Thyroid gland (tissue), 4 donors: ENCODE measurements around the gene PLBD2. TPM values are rescaled to one million over a fixed set of nuclear protein-coding genes. Genes with fewer than 3 reads are reported as not detected.

Source experiments
- DNase-seq, 2 donors: peaks; one replicate each; pipeline ENCODE4 v3.0.0-alpha.2; 2019
- H3K27ac ChIP-seq, 3 donors: fragments of 200-600 bp; sonication (generic); 1 replicate in 2 of 3; 2 replicates in 1 of 3; pipeline ENCODE4 v1.5.1; 2016 to 2019; ENCODE audit warnings: mild to moderate bottlenecking in 1 of 3, moderate library complexity in 1 of 3
- H3K27me3 ChIP-seq: fragments of 200-600 bp; sonication (generic); one replicate; pipeline ENCODE4 v1.5.1; 2019
- H3K36me3 ChIP-seq, 2 donors: fragments of 200-600 bp; sonication (generic); one replicate each; pipeline ENCODE4 v1.5.1; 2016 to 2019
- H3K4me1 ChIP-seq, 2 donors: fragments of 200-600 bp; sonication (generic); one replicate each; pipeline ENCODE4 v1.5.1; 2017 to 2019
- H3K4me3 ChIP-seq, 3 donors: fragments of 200-600 bp; sonication (generic); replicated peaks in 1 of 3; 1 replicate in 2 of 3; 2 replicates in 1 of 3; pipeline ENCODE4 v1.5.1; 2016; ENCODE audit warnings: mild to moderate bottlenecking in 1 of 3
- H3K9me3 ChIP-seq: fragments of 200-600 bp; sonication (generic); one replicate; pipeline ENCODE4 v1.5.1; 2017
- CTCF ChIP-seq, 6 experiments: fragments of 200-600 bp in 3 of 6; fragments of 450-650 bp in 3 of 6; sonication (generic) in 3 of 6; IDR thresholded peaks; one replicate each; pipeline ENCODE4 v1.5.1; 2016 to 2019; ENCODE audit warnings: antibody characterized with exemption in 6 of 6, mild to moderate bottlenecking in 2 of 6, inconsistent platforms in 1 of 6, moderate library complexity in 1 of 6
- POLR2A ChIP-seq, 2 donors: fragments of 450-650 bp; IDR thresholded peaks; one replicate each; pipeline ENCODE4 v1.6.1; 2017; ENCODE audit warnings: antibody characterized with exemption in 2 of 2, mild to moderate bottlenecking in 2 of 2, moderate library complexity in 1 of 2
- WGBS, 2 donors: methylation state at CpG; one replicate each; pipeline ENCODE4 v1.1.5; 2017; 5-methylcytosine and 5-hydroxymethylcytosine counted together
- intact Hi-C: fragments of 100-400 bp; cut with DNase I; formaldehyde crosslinking; loops from one replicate; pipeline ENCODE4 v1.15.1; 2023
- total RNA-seq, 4 donors: library from RNA; depleted of rRNA; stranded (reverse); fragments of >200 nt; gene quantifications; one replicate each; pipeline ENCODE4 v1.2.3, GENCODE V29; 2016

PLBD2 gene
- total RNA-seq, 4 donors from 2014 or later = 21.0 to 51.5 (median 44.3) TPM

GRCh38 chr12:113387631-113388030, 29.2 kb downstream of the PLBD2 start:
- no peak for TF ChIP-seq CTCF (IDR thresholded peaks at IDR 0.05)
- no peak for TF ChIP-seq POLR2A (IDR thresholded peaks at IDR 0.05)
- Histone ChIP-seq H3K27me3 (no peaks in the 10 kb centered on the region), H3K9me3 (no peaks in the 10 kb centered on the region), H3K36me3 (peaks cover 23 to 31% of the 10 kb centered on the region in 2 donors), H3K4me3 (no peak overlapping the region), H3K27ac (no peak overlapping the region), H3K4me1 (no peaks in the 10 kb centered on the region)
- 95 to 98% methylated on average over 11 of the region's 11 CpGs for WGBS, 2 donors
- intact Hi-C loops = no loop called here
- DNase-seq = no peak

- 97 to 98% methylated on average over 5 to 12 of the region's 14 CpGs for WGBS, 2 donors
- TF ChIP-seq CTCF (IDR thresholded peaks at IDR 0.05) = no peak
- TF ChIP-seq POLR2A (IDR thresholded peaks at IDR 0.05) = no peak
- intact Hi-C loops = no loop called here
- Histone ChIP-seq H3K27me3 (no peaks in the 10 kb centered on the region), H3K9me3 (no peaks in the 10 kb centered on the region), H3K4me1 (no peaks in the 10 kb centered on the region), H3K27ac (no peak overlapping the region), H3K36me3 (peaks cover 23 to 31% of the 10 kb centered on the region in 2 donors), H3K4me3 (no peak overlapping the region)
- DNase-seq = no peak
Measured at GRCh38 chr12:113388351-113388750, 30.0 kb downstream of the PLBD2 start.

- no peaks in the 10 kb centered on the region for H3K9me3 ChIP-seq
- TF ChIP-seq CTCF (IDR thresholded peaks at IDR 0.05) = no peak
- no peak for TF ChIP-seq POLR2A (IDR thresholded peaks at IDR 0.05)
- peaks cover 18 to 19% of the 10 kb centered on the region in 2 donors for H3K36me3 ChIP-seq
- WGBS, 2 donors = 95 to 96% methylated on average over 6 of the region's 6 CpGs
- no peak overlapping the region for H3K4me3 ChIP-seq
- no peak overlapping the region for H3K27ac ChIP-seq
- intact Hi-C loops = no loop called here
- no peaks in the 10 kb centered on the region for H3K27me3 ChIP-seq
- DNase-seq = no peak
- no peaks in the 10 kb centered on the region for H3K4me1 ChIP-seq
Measured at GRCh38 chr12:113390064-113391043, 32.0 kb downstream of the PLBD2 start.

GRCh38 chr12:113391145-113391544, 32.8 kb downstream of the PLBD2 start:
- Histone ChIP-seq H3K4me1 (no peaks in the 10 kb centered on the region), H3K27me3 (no peaks in the 10 kb centered on the region), H3K4me3 (no peak overlapping the region), H3K9me3 (no peaks in the 10 kb centered on the region), H3K27ac (no peak overlapping the region), H3K36me3 (peaks cover 18 to 19% of the 10 kb centered on the region in 2 donors)
- 92 to 96% methylated on average over 3 of the region's 3 CpGs for WGBS, 2 donors
- intact Hi-C loops = no loop called here
- no peak for DNase-seq
- TF ChIP-seq CTCF (IDR thresholded peaks at IDR 0.05) (no peak), POLR2A (IDR thresholded peaks at IDR 0.05) (no peak)
